ENCODE data around the gene TOR4A. TPM values are rescaled to one million over a fixed set of nuclear protein-coding genes. Genes with fewer than 3 reads are reported as not detected.

The TOR4A gene
- total and polyA plus RNA-seq, 2 donors (not counting 1 experiment from before 2014, with no cell fraction given) = 8.3 to 15.3 TPM

GRCh38 chr9:137230705-137231371 lies 46.7 kb upstream of the TOR4A start, which contains the start of gene SLC34A3:
TSS of gene SLC34A3 (plus strand) at chr9:137230901. CDS start at chr9:137231703, 802 bp downstream.
- Histone ChIP-seq H2AFZ (ENCODE audit: insufficient read depth, low read depth, low read length, poor library complexity, severe bottlenecking) (no peak within 1 kb of the TSS), H3K79me2 (ENCODE audit: control insufficient read depth, insufficient read depth, low read length) (peaks cover under 1% of the 10 kb centered on the region), H3K27me3 (replicated peaks in 1 of 4; ENCODE audit: control extremely low read depth in 1 of 4, control insufficient read depth in 3 of 4, insufficient read depth in 4 of 4, low read length in 3 of 4) (peaks cover 0 to 38% (median 2%) of the 10 kb centered on the region in 4 experiments), H4K20me1 (ENCODE audit: control insufficient read depth, insufficient read depth, low read length, poor library complexity, severe bottlenecking) (no peaks in the 10 kb centered on the region), H3K4me2 (replicated peaks; ENCODE audit: low read depth, low read length, poor library complexity, severe bottlenecking) (no peak within 1 kb of the TSS), H3K9me3 (ENCODE audit: control extremely low read depth in 1 of 3, control insufficient read depth in 2 of 3, insufficient read depth in 1 of 3, low read length in 2 of 3) (peaks cover 0 to 3% (median 0%) of the 10 kb centered on the region in 3 donors), H3K27ac (ENCODE audit: low read length in 2 of 2) (no peak within 1 kb of the TSS), H3K4me3 (ENCODE audit: control extremely low read depth in 1 of 5, extremely low read depth in 1 of 5, insufficient read depth in 1 of 5, low read depth in 2 of 5, low read length in 4 of 5) (no peak within 1 kb of the TSS), H3K36me3 (replicated peaks in 1 of 2; ENCODE audit: control extremely low read depth in 1 of 2, control insufficient read depth in 1 of 2, extremely low read depth in 1 of 2, insufficient read depth in 2 of 2, low read length in 1 of 2) (no peaks in the 10 kb centered on the region), H3K4me1 (ENCODE audit: control insufficient read depth in 2 of 2, insufficient read depth in 2 of 2, low read length in 2 of 2) (peaks cover 21 to 26% of the 10 kb centered on the region in 2 donors), H3K9ac (ENCODE audit: low read length) (no peak within 1 kb of the TSS)
- intact Hi-C loops (cut with micrococcal nuclease) = no loop called here
- ATAC-seq (ENCODE audit: low read depth) = no peak
- H3K4me1 Mint-ChIP-seq = peaks cover 19% of the 10 kb centered on the region
- ChIA-PET CTCF (interaction anchor here (0.9 to 1.2 kb wide), 2 partner anchors 112 to 135 kb away, joined by 3 to 4 read pairs; no protein-coding TSS in a partner anchor), POLR2A (no interaction called here)
- DNase-seq = no peak
- H3K27me3 Mint-ChIP-seq = peaks cover 4% of the 10 kb centered on the region
- H3K4me3 Mint-ChIP-seq = no peak within 1 kb of the TSS
- no peak within 1 kb of the TSS for H3K27ac Mint-ChIP-seq
- TF ChIP-seq, protein P1, sequence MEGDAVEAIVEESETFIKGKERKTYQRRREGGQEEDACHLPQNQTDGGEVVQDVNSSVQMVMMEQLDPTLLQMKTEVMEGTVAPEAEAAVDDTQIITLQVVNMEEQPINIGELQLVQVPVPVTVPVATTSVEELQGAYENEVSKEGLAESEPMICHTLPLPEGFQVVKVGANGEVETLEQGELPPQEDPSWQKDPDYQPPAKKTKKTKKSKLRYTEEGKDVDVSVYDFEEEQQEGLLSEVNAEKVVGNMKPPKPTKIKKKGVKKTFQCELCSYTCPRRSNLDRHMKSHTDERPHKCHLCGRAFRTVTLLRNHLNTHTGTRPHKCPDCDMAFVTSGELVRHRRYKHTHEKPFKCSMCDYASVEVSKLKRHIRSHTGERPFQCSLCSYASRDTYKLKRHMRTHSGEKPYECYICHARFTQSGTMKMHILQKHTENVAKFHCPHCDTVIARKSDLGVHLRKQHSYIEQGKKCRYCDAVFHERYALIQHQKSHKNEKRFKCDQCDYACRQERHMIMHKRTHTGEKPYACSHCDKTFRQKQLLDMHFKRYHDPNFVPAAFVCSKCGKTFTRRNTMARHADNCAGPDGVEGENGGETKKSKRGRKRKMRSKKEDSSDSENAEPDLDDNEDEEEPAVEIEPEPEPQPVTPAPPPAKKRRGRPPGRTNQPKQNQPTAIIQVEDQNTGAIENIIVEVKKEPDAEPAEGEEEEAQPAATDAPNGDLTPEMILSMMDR (IDR thresholded peaks at IDR 0.05) = no peak
- no peak for TF ChIP-seq EZH2 (IDR thresholded peaks at IDR 0.05; ENCODE audit: borderline replicate concordance, insufficient read depth, low read depth, low read length, poor library complexity, severe bottlenecking)
- no peaks in the 10 kb centered on the region for H3K9me3 Mint-ChIP-seq (ENCODE audit: insufficient read depth)
- 83% methylated on average over 13 of the region's 14 CpGs for WGBS (ENCODE audit: insufficient coverage)

GRCh38 chr9:137231372-137232039 lies 46.0 kb upstream of the TOR4A start:
- peaks cover 27 to 32% of the 10 kb centered on the region in 2 donors for H3K4me1 ChIP-seq (ENCODE audit: control insufficient read depth in 2 of 2, insufficient read depth in 2 of 2, low read length in 2 of 2)
- peaks cover 0 to 36% (median 2%) of the 10 kb centered on the region in 4 experiments for H3K27me3 ChIP-seq (replicated peaks in 1 of 4; ENCODE audit: control extremely low read depth in 1 of 4, control insufficient read depth in 3 of 4, insufficient read depth in 4 of 4, low read length in 3 of 4)
- H3K4me3 ChIP-seq (ENCODE audit: control extremely low read depth in 1 of 5, extremely low read depth in 1 of 5, insufficient read depth in 1 of 5, low read depth in 2 of 5, low read length in 4 of 5) = no peak overlapping the region
- CTCF ChIA-PET = interaction anchor here (0.9 to 1.2 kb wide), 2 partner anchors 113 to 136 kb away, joined by 3 to 4 read pairs; no protein-coding TSS in a partner anchor
- intact Hi-C loops (cut with micrococcal nuclease) = no loop called here
- no peak overlapping the region for H3K27ac ChIP-seq (ENCODE audit: low read length in 2 of 2)
- no peak overlapping the region for H3K4me2 ChIP-seq (replicated peaks; ENCODE audit: low read depth, low read length, poor library complexity, severe bottlenecking)
- H3K27ac Mint-ChIP-seq = no peak overlapping the region
- TF ChIP-seq, protein P1 (IDR thresholded peaks at IDR 0.05) = no peak
- no peak for TF ChIP-seq EZH2 (IDR thresholded peaks at IDR 0.05; ENCODE audit: borderline replicate concordance, insufficient read depth, low read depth, low read length, poor library complexity, severe bottlenecking)
- H3K9me3 ChIP-seq (ENCODE audit: control extremely low read depth in 1 of 3, control insufficient read depth in 2 of 3, insufficient read depth in 1 of 3, low read length in 2 of 3) = peaks cover 0 to 3% (median 0%) of the 10 kb centered on the region in 3 donors
- DNase-seq (no peak), ATAC-seq (ENCODE audit: low read depth) (no peak)
- H3K4me3 Mint-ChIP-seq = no peak overlapping the region
- no peaks in the 10 kb centered on the region for H3K9me3 Mint-ChIP-seq (ENCODE audit: insufficient read depth)
- WGBS (ENCODE audit: insufficient coverage) = 94% methylated on average over 21 of the region's 23 CpGs
- no peak overlapping the region for H2AFZ ChIP-seq (ENCODE audit: insufficient read depth, low read depth, low read length, poor library complexity, severe bottlenecking)
- POLR2A ChIA-PET = no interaction called here
- H3K36me3 ChIP-seq (replicated peaks in 1 of 2; ENCODE audit: control extremely low read depth in 1 of 2, control insufficient read depth in 1 of 2, extremely low read depth in 1 of 2, insufficient read depth in 2 of 2, low read length in 1 of 2) = no peaks in the 10 kb centered on the region
- peaks cover 4% of the 10 kb centered on the region for H3K27me3 Mint-ChIP-seq
- peaks cover 4% of the 10 kb centered on the region for H3K79me2 ChIP-seq (ENCODE audit: control insufficient read depth, insufficient read depth, low read length)
- H4K20me1 ChIP-seq (ENCODE audit: control insufficient read depth, insufficient read depth, low read length, poor library complexity, severe bottlenecking) = no peaks in the 10 kb centered on the region
- no peak overlapping the region for H3K9ac ChIP-seq (ENCODE audit: low read length)
- H3K4me1 Mint-ChIP-seq = peaks cover 21% of the 10 kb centered on the region

Data from B cell (primary cell).